ENCODE measurements around the gene DENND2C.

DENND2C gene

DNA sequence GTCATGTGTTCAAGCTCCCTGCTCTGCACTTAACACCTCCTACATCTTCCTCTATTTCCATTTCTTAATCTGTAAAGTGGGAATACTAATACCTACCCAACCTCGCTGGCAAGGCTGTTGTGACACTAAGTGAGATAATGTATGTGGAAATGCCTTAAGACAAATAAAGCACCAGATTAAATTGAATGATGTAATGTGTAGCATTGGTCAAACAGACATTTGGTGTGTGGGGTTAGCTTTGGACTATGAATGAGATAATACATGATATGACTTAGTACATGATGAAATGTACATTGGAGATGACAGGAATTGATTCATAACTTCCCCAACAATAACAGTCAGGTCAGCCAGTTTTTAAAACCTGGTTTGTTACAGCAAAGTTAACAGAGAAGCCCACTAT, 20.3 kb upstream of the DENND2C start:
- TF ChIP-seq POLR2AphosphoS5 (IDR thresholded peaks at IDR 0.05; ENCODE audit: low read depth) (no peak), SPI1 (IDR thresholded peaks at IDR 0.05; ENCODE audit: borderline replicate concordance, low read depth) (no peak), GABPA (IDR thresholded peaks at IDR 0.05; ENCODE audit: low read depth) (no peak)
- TF ChIP-seq, protein P1, sequence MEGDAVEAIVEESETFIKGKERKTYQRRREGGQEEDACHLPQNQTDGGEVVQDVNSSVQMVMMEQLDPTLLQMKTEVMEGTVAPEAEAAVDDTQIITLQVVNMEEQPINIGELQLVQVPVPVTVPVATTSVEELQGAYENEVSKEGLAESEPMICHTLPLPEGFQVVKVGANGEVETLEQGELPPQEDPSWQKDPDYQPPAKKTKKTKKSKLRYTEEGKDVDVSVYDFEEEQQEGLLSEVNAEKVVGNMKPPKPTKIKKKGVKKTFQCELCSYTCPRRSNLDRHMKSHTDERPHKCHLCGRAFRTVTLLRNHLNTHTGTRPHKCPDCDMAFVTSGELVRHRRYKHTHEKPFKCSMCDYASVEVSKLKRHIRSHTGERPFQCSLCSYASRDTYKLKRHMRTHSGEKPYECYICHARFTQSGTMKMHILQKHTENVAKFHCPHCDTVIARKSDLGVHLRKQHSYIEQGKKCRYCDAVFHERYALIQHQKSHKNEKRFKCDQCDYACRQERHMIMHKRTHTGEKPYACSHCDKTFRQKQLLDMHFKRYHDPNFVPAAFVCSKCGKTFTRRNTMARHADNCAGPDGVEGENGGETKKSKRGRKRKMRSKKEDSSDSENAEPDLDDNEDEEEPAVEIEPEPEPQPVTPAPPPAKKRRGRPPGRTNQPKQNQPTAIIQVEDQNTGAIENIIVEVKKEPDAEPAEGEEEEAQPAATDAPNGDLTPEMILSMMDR (IDR thresholded peaks at IDR 0.05; ENCODE audit: insufficient read depth, low read length): no peak
- TF ChIP-seq, protein P2, sequence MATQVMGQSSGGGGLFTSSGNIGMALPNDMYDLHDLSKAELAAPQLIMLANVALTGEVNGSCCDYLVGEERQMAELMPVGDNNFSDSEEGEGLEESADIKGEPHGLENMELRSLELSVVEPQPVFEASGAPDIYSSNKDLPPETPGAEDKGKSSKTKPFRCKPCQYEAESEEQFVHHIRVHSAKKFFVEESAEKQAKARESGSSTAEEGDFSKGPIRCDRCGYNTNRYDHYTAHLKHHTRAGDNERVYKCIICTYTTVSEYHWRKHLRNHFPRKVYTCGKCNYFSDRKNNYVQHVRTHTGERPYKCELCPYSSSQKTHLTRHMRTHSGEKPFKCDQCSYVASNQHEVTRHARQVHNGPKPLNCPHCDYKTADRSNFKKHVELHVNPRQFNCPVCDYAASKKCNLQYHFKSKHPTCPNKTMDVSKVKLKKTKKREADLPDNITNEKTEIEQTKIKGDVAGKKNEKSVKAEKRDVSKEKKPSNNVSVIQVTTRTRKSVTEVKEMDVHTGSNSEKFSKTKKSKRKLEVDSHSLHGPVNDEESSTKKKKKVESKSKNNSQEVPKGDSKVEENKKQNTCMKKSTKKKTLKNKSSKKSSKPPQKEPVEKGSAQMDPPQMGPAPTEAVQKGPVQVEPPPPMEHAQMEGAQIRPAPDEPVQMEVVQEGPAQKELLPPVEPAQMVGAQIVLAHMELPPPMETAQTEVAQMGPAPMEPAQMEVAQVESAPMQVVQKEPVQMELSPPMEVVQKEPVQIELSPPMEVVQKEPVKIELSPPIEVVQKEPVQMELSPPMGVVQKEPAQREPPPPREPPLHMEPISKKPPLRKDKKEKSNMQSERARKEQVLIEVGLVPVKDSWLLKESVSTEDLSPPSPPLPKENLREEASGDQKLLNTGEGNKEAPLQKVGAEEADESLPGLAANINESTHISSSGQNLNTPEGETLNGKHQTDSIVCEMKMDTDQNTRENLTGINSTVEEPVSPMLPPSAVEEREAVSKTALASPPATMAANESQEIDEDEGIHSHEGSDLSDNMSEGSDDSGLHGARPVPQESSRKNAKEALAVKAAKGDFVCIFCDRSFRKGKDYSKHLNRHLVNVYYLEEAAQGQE (IDR thresholded peaks at IDR 0.05; ENCODE audit: insufficient replicate concordance, low read depth): no peak
- Histone ChIP-seq H3K27ac (replicated peaks) (no peak overlapping the region), H3K4me3 (replicated peaks; ENCODE audit: insufficient read depth, low read length) (no peak overlapping the region), H3K27me3 (ENCODE audit: insufficient read depth, poor library complexity, severe bottlenecking) (no peaks in the 10 kb centered on the region)
- no peak for DNase-seq (ENCODE audit: low read depth in 1 of 2, low spot score in 1 of 2)

DNA sequence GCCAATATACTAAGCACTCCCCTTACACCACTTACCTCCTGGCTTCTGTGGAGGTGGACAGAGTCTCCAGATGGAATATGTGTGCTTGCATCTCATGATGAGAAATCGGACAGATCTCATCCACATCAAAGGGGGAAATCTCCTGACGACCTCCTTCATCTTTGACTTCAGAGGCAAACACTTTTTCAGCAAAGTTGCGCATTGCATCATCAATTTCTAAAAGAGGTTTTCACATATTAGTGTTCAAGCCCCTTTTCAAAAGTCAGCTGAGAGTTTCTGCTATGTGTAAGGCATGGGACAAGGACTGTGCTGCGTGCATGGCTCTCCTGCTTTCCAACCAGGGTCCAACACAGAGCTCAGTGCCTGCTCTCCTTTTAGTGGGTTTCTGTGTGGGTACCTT, 18.7 kb upstream of the DENND2C start:
- no peaks in the 10 kb centered on the region for H3K27me3 ChIP-seq (ENCODE audit: insufficient read depth, poor library complexity, severe bottlenecking)
- H3K4me3 ChIP-seq (replicated peaks; ENCODE audit: insufficient read depth, low read length): no peak overlapping the region
- TF ChIP-seq SPI1 (IDR thresholded peaks at IDR 0.05; ENCODE audit: borderline replicate concordance, low read depth): no peak
- TF ChIP-seq, protein P1 (IDR thresholded peaks at IDR 0.05; ENCODE audit: insufficient read depth, low read length): no peak
- TF ChIP-seq POLR2AphosphoS5 (IDR thresholded peaks at IDR 0.05; ENCODE audit: low read depth): no peak
- TF ChIP-seq, protein P2 (IDR thresholded peaks at IDR 0.05; ENCODE audit: insufficient replicate concordance, low read depth): no peak
- H3K27ac ChIP-seq (replicated peaks): no peak overlapping the region
- no peak for DNase-seq (ENCODE audit: low read depth in 1 of 2, low spot score in 1 of 2)

DNA sequence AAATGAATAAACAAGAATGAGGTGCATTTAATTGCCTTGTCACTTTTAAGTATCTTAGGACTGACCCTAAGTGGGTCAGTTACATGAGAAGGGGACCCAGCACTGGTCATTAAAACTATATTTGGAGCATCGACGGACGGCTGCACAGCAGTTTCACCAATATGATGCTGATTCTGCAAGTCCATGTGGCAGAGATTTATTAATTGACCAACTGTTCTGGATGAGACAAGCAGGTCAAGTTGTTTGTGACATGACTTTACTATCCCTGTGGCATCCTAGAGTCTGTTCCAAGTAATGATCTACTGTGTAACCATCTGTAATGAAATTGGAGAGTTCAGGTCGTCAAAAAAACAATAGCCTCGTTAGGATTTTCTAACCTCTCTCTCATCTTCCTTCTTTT, 16.0 kb upstream of the DENND2C start:
- Histone ChIP-seq H3K4me3 (replicated peaks; ENCODE audit: insufficient read depth, low read length) (no peak overlapping the region), H3K27me3 (ENCODE audit: insufficient read depth, poor library complexity, severe bottlenecking) (no peaks in the 10 kb centered on the region), H3K27ac (replicated peaks) (no peak overlapping the region)
- TF ChIP-seq, protein P2 (IDR thresholded peaks at IDR 0.05; ENCODE audit: insufficient replicate concordance, low read depth): no peak
- TF ChIP-seq SPI1 (IDR thresholded peaks at IDR 0.05; ENCODE audit: borderline replicate concordance, low read depth): no peak
- TF ChIP-seq POLR2AphosphoS5 (IDR thresholded peaks at IDR 0.05; ENCODE audit: low read depth): no peak
- TF ChIP-seq, protein P1 (IDR thresholded peaks at IDR 0.05; ENCODE audit: insufficient read depth, low read length): no peak
- TF ChIP-seq GABPA (IDR thresholded peaks at IDR 0.05; ENCODE audit: low read depth): no peak
- no peak for DNase-seq (ENCODE audit: low read depth in 1 of 2, low spot score in 1 of 2)
